ENCODE data around the gene EMP3. TPM values are rescaled to one million over a fixed set of nuclear protein-coding genes. Genes with fewer than 3 reads are reported as not detected.

Gene EMP3
- total and polyA plus RNA-seq, 9 of the 15 experiments (the other 6 are each of a cell fraction or from before 2014, with no cell fraction given), result 123 to 386 (median 296) TPM

GRCh38 chr19:48321622-48322591, 3.4 kb upstream of the EMP3 start (continued):
- TF ChIP-seq WHSC1 (IDR thresholded peaks at IDR 0.05; ENCODE audit: low read length), result no peak
- peak; percentile 86 for TF ChIP-seq GABPA (tag; conservative IDR thresholded peaks at IDR 0.05; ENCODE audit: low read depth)
- peak; percentile 93 for TF ChIP-seq RBFOX2 (IDR thresholded peaks at IDR 0.05; ENCODE audit: low read depth, low read length)
- TF ChIP-seq ZNF436 (CRISPR knock-in tag; IDR thresholded peaks at IDR 0.05), result no peak
- no peak for TF ChIP-seq PCBP2 (IDR thresholded peaks at IDR 0.05; ENCODE audit: low read depth, low read length, poor library complexity, severe bottlenecking)
- peak; percentile 62; the same call in 1 of the 2 replicates for TF ChIP-seq OTX1 (CRISPR knock-in tag; IDR thresholded peaks at IDR 0.05)
- TF ChIP-seq RAD51 (IDR thresholded peaks at IDR 0.05; ENCODE audit: borderline replicate concordance, low read depth), result peak; percentile 87
- TF ChIP-seq, protein P1, sequence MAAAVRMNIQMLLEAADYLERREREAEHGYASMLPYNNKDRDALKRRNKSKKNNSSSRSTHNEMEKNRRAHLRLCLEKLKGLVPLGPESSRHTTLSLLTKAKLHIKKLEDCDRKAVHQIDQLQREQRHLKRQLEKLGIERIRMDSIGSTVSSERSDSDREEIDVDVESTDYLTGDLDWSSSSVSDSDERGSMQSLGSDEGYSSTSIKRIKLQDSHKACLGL (CRISPR knock-in tag; IDR thresholded peaks at IDR 0.05; ENCODE audit: borderline replicate concordance, poor library complexity, severe bottlenecking), result peak; percentile 66
- peak; percentile 92; the same call in 1 of the 2 replicates for TF ChIP-seq CTBP1 (IDR thresholded peaks at IDR 0.05; ENCODE audit: borderline replicate concordance)
- no peak for TF ChIP-seq SRSF1 (IDR thresholded peaks at IDR 0.05; ENCODE audit: low read depth, low read length)
- TF ChIP-seq TFAP4 (CRISPR knock-in tag; IDR thresholded peaks at IDR 0.05; ENCODE audit: borderline replicate concordance), result peak; percentile 94
- peak; percentile 82 for TF ChIP-seq PML (IDR thresholded peaks at IDR 0.05; ENCODE audit: low read length)
- peak; percentile 65 for TF ChIP-seq MEIS2 (IDR thresholded peaks at IDR 0.05; ENCODE audit: partially characterized antibody)
- no peak for TF ChIP-seq KLF10 (CRISPR knock-in tag; IDR thresholded peaks at IDR 0.05)
- no peak for TF ChIP-seq HOXB6 (CRISPR knock-in tag; IDR thresholded peaks at IDR 0.05; ENCODE audit: borderline replicate concordance)
- TF ChIP-seq USF2 (CRISPR knock-in tag; IDR thresholded peaks at IDR 0.05), result peak; percentile 93
- TF ChIP-seq RBM34 (IDR thresholded peaks at IDR 0.05; ENCODE audit: borderline replicate concordance, insufficient read depth, low read length), result no peak
- TF ChIP-seq FOXA1 (IDR thresholded peaks at IDR 0.05; ENCODE audit: borderline replicate concordance), result no peak
- TF ChIP-seq ZNF184 (CRISPR knock-in tag; IDR thresholded peaks at IDR 0.05), result no peak
- no peak for TF ChIP-seq FOXJ3 (CRISPR knock-in tag; IDR thresholded peaks at IDR 0.05)
- TF ChIP-seq CBX8 (IDR thresholded peaks at IDR 0.05; ENCODE audit: borderline replicate concordance, extremely low read depth, low read depth, low read length, poor library complexity, severe bottlenecking), result no peak
- TF ChIP-seq NFYB (IDR thresholded peaks at IDR 0.05; ENCODE audit: extremely low read depth, insufficient read length), result no peak
- TF ChIP-seq THAP7 (CRISPR knock-in tag; IDR thresholded peaks at IDR 0.05), result no peak
- 0 out of 2 replicates have a peak, but pooled peaks have one; percentile 35 for TF ChIP-seq NFXL1 (CRISPR knock-in tag; IDR thresholded peaks at IDR 0.05)
- no peak for TF ChIP-seq SNIP1 (IDR thresholded peaks at IDR 0.05; ENCODE audit: low read depth)
- TF ChIP-seq CHCHD3 (CRISPR knock-in tag; IDR thresholded peaks at IDR 0.05), result 0 out of 2 replicates have a peak, but pooled peaks have one; percentile 50

All from K562 (cell line).